MM.1S (cell line): ENCODE results near the gene SP3.

ENCODE experiments used
- EZH2 ChIP-seq: fragments of 300-600 bp; sonication (generic); optimal IDR thresholded peaks from 2 replicates; pipeline ENCODE3; 2017; ENCODE audit warnings: low read depth, mild to moderate bottlenecking, antibody characterized with exemption, low read length, mixed read lengths
- EZH2phosphoT487 ChIP-seq: fragments of 300-600 bp; sonication (generic); IDR thresholded peaks from 2 replicates; pipeline ENCODE4 v1.6.1; 2018; ENCODE audit warnings: antibody characterized with exemption, low read length
- TF ChIP-seq, protein P1 (sequence below): fragments of 300-600 bp; sonication (generic); IDR thresholded peaks from 2 replicates; pipeline ENCODE4 v1.5.1; 2016; ENCODE audit warnings: antibody characterized with exemption, low read length, mixed read lengths

GRCh38 chr2:173979751-173980351 is 14.7 kb upstream of the SP3 start:
- TF ChIP-seq, protein P1, sequence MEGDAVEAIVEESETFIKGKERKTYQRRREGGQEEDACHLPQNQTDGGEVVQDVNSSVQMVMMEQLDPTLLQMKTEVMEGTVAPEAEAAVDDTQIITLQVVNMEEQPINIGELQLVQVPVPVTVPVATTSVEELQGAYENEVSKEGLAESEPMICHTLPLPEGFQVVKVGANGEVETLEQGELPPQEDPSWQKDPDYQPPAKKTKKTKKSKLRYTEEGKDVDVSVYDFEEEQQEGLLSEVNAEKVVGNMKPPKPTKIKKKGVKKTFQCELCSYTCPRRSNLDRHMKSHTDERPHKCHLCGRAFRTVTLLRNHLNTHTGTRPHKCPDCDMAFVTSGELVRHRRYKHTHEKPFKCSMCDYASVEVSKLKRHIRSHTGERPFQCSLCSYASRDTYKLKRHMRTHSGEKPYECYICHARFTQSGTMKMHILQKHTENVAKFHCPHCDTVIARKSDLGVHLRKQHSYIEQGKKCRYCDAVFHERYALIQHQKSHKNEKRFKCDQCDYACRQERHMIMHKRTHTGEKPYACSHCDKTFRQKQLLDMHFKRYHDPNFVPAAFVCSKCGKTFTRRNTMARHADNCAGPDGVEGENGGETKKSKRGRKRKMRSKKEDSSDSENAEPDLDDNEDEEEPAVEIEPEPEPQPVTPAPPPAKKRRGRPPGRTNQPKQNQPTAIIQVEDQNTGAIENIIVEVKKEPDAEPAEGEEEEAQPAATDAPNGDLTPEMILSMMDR, result no peak
- no peak for TF ChIP-seq EZH2phosphoT487
- no peak for TF ChIP-seq EZH2
